Measurements from ENCODE around the gene GMPPA. TPM values are rescaled to one million over a fixed set of nuclear protein-coding genes. Genes with fewer than 3 reads are reported as not detected.

Gene GMPPA
- total RNA-seq, 1 donor = 32.0 TPM

GRCh38 chr2:219499555-219499954 is 864 bp downstream of the GMPPA start:
- DNase-seq (ENCODE audit: low read depth in 2 of 3, low spot score in 2 of 3) = no peak

GRCh38 chr2:219500135-219500534 is 1.4 kb downstream of the GMPPA start:
- DNase-seq (ENCODE audit: low read depth in 2 of 3, low spot score in 2 of 3) = no peak

GRCh38 chr2:219501849-219502248 is 3.2 kb downstream of the GMPPA start:
- DNase-seq (ENCODE audit: low read depth in 2 of 3, low spot score in 2 of 3) = no peak

GRCh38 chr2:219502618-219503017 is 3.9 kb downstream of the GMPPA start:
- no peak for DNase-seq (ENCODE audit: low read depth in 2 of 3, low spot score in 2 of 3)

- no peak for DNase-seq (ENCODE audit: low read depth in 2 of 3, low spot score in 2 of 3)
These were observed 6.9 kb downstream of the GMPPA start for GRCh38 chr2:219505585-219505984.

GRCh38 chr2:219506153-219506801 is 7.6 kb downstream of the GMPPA start:
- no peak for DNase-seq (ENCODE audit: low read depth in 2 of 3, low spot score in 2 of 3)

- no peak for DNase-seq (ENCODE audit: low read depth in 2 of 3, low spot score in 2 of 3)
These were observed 8.3 kb downstream of the GMPPA start for GRCh38 chr2:219506802-219507526.

- DNase-seq (ENCODE audit: low read depth in 2 of 3, low spot score in 2 of 3) = no peak
These were observed 9.1 kb downstream of the GMPPA start for GRCh38 chr2:219507581-219508443.

- DNase-seq (ENCODE audit: low read depth in 2 of 3, low spot score in 2 of 3) = no peak
These were observed 9.7 kb downstream of the GMPPA start for GRCh38 chr2:219508444-219508734.

GRCh38 chr2:219508971-219509779 is 10.5 kb downstream of the GMPPA start:
- DNase-seq (ENCODE audit: low read depth in 2 of 3, low spot score in 2 of 3) = peak in 1 of 3 donors; percentile 50

GRCh38 chr2:219509780-219510511 is 11.3 kb downstream of the GMPPA start:
- peak; percentile 33 to 78 (median 76) for DNase-seq (ENCODE audit: low read depth in 2 of 3, low spot score in 2 of 3)

- DNase-seq (ENCODE audit: low read depth in 2 of 3, low spot score in 2 of 3) = no peak
These were observed 11.9 kb downstream of the GMPPA start for GRCh38 chr2:219510512-219511135.

GRCh38 chr2:219511547-219512325 is 13.0 kb downstream of the GMPPA start:
- DNase-seq (ENCODE audit: low read depth in 2 of 3, low spot score in 2 of 3) = no peak

- DNase-seq (ENCODE audit: low read depth in 2 of 3, low spot score in 2 of 3) = no peak
These were observed 14.0 kb downstream of the GMPPA start for GRCh38 chr2:219512524-219513216.

- DNase-seq (ENCODE audit: low read depth in 2 of 3, low spot score in 2 of 3) = no peak
These were observed 15.1 kb downstream of the GMPPA start for GRCh38 chr2:219513787-219514186.

GRCh38 chr2:219514196-219514761 is 15.6 kb downstream of the GMPPA start, which contains the start of gene ASIC4:
TSS of gene ASIC4 (plus strand) at chr2:219514482. CDS start at chr2:219514725, 243 bp downstream.
- DNase-seq (ENCODE audit: low read depth in 2 of 3, low spot score in 2 of 3) = peak in 2 of 3 donors; percentile 82 to 91

- no peak for DNase-seq (ENCODE audit: low read depth in 2 of 3, low spot score in 2 of 3)
These were observed 16.1 kb downstream of the GMPPA start for GRCh38 chr2:219514836-219515235.

Data from hematopoietic multipotent progenitor cell (in vitro differentiated cells).